Mesenteric fat pad (tissue), 1 donor: Measurements from ENCODE around the gene UGGT2. TPM values are rescaled to one million over a fixed set of nuclear protein-coding genes. Genes with fewer than 3 reads are reported as not detected.
"Not testable (repeated sequence)": the region's sequence is repeated elsewhere in the genome, so short reads cannot be mapped to it uniquely, and the experiment has no call there.

Experiments used
- DNase-seq: peaks from one replicate; pipeline ENCODE4 v3.0.0-alpha.2; 2020; ENCODE audit warnings: low spot score
- total RNA-seq: library from RNA; stranded (reverse); fragmentation: NEBNext Ultra II Directional; extraction: Animal tissue kit (Norgen Biotek cat#: 25700); gene quantifications from one replicate; pipeline ENCODE4 v1.2.1, GENCODE V29; 2021
- donor health status: DM: yes; HTN: yes; CAD: no.

UGGT2 gene
- total RNA-seq, 1 donor from 2014 or later = 32.4 TPM

GRCh38 chr13:95898256-95898655 lies 154.9 kb downstream of the UGGT2 start:
- DNase-seq = no peak

- DNase-seq = no peak
These were observed 156.9 kb downstream of the UGGT2 start for GRCh38 chr13:95896301-95896700.

GRCh38 chr13:95893861-95894260 lies 159.3 kb downstream of the UGGT2 start:
- DNase-seq = no peak

- no peak for DNase-seq
These were observed 171.1 kb downstream of the UGGT2 start for GRCh38 chr13:95882121-95882520.

DNA sequence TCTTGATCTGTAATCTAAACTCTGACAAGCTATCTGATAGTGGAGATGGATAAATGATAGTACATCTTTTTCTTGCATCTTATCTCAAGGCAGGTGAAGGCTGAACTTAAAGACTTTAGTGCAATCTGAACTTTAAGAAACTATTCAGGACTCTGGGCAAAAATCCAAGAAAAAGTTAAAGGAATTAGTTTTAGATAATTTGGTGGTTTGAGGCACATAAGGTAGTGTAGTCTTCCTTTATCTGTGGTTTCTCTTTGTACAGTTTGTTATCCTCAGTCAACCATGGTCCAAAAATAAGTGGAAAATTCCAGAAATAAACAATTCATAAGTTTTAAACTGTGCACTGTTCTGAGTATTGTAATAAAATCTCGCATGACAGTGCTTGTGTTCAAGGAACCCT lies 172.9 kb downstream of the UGGT2 start:
- DNase-seq = no peak

DNA sequence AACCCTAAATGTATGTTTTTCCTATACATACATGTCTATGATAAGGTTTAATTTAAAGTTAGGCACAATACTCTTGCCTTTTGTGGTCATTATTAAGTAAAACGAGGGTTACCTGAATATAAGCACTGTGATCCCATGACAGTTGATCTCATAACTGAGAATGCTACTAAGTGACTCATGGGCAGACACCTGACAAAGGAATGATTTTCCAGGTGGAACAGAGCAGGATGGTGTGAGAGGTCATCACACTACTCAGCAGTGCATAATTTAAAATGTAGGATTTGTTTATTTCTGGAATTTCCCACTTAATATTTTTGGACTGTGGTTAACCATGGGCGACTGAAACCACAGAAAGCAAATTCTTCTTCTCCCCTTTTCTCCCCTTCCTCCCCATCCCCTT lies 178.9 kb downstream of the UGGT2 start:
- no peak for DNase-seq

- DNase-seq = no peak
These were observed 182.8 kb downstream of the UGGT2 start for GRCh38 chr13:95870421-95870820.

DNA sequence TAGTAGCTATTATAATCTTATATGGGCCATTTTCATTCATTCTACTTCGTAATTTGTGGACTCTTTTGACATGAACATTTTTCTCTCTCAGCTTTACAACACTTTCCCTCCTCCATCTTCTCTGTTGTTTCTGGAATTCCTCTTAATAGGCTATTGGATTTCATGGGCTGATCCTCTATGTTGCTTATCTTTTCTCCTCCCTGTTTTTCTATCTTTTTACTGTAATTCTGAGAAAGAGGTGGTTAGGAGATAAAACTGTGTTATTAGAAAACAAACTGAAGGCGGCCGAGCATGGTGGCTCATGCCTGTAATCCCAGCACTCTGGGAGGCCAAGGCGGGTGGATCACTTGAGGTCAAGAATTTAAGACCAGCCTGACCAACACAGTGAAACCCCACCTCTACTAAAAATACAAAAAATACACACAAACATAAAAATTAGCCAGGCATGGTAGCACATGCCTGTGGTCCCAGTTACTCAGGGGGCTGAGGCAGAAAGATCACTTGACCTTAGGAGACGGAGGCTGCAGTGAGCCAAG lies 188.1 kb downstream of the UGGT2 start:
- DNase-seq = no peak

DNA sequence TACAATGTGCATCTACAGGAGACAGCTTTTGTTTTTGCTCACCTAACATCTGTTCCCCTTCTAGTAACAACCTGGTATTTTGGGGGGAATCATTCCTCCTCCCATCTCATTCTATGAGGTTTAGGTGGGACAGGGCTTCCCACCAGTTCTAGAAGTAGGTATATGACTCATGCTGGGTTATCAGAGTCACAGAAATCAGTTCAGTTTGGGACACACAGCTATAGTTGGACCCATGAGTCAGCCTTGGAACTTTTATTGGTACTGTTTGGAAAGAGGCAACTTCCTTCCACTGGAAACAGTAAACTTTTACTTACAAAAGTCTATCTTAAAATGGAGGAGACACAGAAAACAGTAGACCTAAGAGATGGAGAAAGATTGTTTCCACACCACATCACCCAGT lies 190.8 kb downstream of the UGGT2 start:
- no peak for DNase-seq

DNA sequence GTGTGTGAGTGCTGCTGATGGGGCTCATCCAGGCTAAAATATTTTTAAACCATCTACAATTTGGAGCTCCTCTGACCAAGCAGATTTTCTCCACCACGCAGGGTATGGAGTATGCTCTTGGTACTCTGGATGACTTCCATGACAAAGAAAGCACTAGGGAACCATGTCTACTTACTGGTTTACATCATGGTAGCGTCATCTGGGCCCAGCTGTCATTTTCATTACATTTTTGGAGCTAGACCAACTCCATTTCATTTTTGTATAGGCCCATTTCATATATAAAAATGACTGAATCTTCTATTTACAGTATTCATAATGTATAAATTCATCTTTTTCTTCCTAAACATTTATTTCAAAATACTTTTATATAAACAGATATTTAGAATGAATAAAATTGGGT lies 191.9 kb downstream of the UGGT2 start:
- DNase-seq = no peak

- no peak for DNase-seq
These were observed 194.7 kb downstream of the UGGT2 start for GRCh38 chr13:95858286-95859075.

GRCh38 chr13:95845656-95846055 lies 207.5 kb downstream of the UGGT2 start:
- DNase-seq = not testable (repeated sequence)

DNA sequence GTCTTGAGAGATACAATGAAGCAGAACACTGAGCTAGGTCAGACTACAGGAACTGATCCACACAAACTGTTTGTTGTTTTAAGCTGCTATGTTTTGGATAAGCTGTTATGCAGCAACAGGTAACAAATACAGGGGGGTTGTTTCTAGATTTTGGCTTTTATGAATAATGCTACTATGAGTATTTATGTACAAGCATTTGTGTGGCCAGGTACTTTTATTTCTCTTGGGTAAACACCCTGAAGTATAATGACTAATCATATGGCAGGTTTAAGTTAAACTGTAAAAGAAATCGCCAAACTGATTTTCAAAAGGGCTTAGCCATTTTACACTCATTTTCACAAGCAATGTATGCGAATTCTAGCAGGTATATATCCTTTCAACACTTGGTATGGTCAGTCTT lies 210.3 kb downstream of the UGGT2 start:
- no peak for DNase-seq

GRCh38 chr13:95841894-95842293 lies 211.3 kb downstream of the UGGT2 start:
- no peak for DNase-seq

DNA sequence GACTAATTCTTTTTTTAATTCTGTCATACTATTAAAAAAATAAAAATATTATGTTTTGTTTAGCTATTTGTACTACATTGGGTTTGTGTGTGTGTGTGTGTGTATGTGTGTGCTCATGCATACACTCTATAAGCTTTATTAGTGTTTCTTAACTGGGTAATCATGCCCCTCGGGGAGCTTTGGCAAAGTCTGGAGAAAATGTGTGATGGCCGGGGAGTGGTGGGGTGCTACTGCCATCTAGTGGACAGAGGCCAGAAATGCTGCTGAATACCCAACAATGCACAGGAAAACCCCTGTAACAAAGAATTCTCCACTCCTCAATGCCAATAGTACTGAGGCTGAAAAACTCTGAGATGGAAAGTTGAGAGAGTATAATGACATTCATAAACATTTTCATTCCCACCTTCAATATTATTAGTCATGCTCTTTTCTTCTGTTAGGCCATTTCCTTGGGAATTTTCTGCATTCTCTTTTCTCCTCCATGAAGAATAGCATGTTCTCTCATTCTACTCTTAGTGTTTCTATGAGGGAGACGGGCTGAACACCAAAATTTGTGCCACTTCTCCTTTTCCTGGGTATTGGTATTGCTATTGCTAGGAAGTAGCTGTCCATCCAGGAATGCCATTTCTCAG lies 219.0 kb downstream of the UGGT2 start:
- no peak for DNase-seq

GRCh38 chr13:95833719-95834118 lies 219.5 kb downstream of the UGGT2 start:
- DNase-seq = no peak

DNA sequence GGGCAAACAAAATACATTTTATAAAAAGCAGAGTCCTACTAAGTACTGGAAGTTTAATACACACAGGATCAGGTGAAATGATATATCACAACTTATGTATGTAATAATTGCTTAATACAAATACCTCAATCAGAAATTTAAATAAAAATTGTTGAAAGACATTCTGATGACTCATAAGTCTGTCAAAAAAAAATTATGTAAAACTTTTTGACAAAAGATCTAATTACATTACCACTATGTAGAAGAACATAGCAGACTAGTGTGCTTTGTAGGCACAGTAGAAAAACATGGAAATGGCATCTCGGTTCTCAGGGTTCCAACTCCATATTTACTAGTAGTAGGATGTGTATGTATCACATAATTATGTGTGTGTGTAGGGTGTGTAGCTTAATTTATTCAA lies 220.1 kb downstream of the UGGT2 start:
- no peak for DNase-seq

- no peak for DNase-seq
These were observed 230.9 kb downstream of the UGGT2 start for GRCh38 chr13:95822303-95822702.

GRCh38 chr13:95814495-95814894 lies 238.7 kb downstream of the UGGT2 start:
- DNase-seq = no peak

GRCh38 chr13:95813139-95813538 lies 240.1 kb downstream of the UGGT2 start:
- no peak for DNase-seq

- DNase-seq = no peak
These were observed 243.8 kb downstream of the UGGT2 start for GRCh38 chr13:95809429-95809828.

DNA sequence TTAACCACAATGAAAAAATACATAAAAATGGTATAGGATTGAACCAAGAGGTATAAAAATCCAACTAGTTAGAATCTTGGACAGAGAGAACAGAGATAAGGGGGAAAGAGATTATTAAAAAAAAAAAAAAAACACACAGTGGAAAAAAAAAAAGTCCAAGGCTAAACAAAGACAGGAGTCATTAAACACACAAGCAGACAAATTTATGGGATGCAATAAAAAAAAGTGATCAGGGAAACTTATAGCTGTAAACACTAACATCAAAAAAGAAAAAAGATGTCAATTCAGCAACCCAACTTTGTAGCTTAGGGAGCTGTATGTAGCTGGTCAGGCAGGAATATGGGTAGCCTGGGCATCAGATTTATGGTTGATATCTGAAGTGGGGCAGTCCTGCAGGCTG lies 247.3 kb downstream of the UGGT2 start:
- DNase-seq = no peak

DNA sequence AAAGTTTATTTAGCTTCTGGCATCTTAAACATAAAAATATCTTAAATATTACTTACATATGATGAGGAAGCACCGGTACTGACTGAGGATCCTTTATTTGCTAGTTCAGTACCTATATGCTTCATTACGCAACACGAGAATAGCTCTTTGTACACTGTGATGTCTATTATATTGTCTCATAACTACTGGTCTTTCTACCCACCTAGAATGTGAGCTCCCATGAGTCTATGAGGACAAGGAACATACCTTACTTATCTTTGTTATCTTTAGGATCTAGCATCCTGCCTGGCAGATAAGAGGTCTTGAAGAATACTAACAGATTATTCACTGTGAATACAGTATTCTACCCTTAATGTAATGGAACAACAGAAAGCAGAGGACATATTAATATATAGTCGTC lies 251.4 kb downstream of the UGGT2 start:
- no peak for DNase-seq
